Gastroesophageal sphincter (tissue), 4 donors: ENCODE measurements around the gene CSNK2A3. TPM values are rescaled to one million over a fixed set of nuclear protein-coding genes. Genes with fewer than 3 reads are reported as not detected.

Experiments
- ATAC-seq: fragments of 150-250 bp; one replicate; pipeline ENCODE4 v1.9.1; 2016; ENCODE audit warnings: mild to moderate bottlenecking, moderate library complexity
- H3K27ac ChIP-seq, 4 donors: fragments of 200-600 bp; sonication (generic) in 3 of 4; 1 replicate in 3 of 4; 2 replicates in 1 of 4; pipeline ENCODE4 v1.5.1; 2016 to 2019
- H3K27me3 ChIP-seq: fragments of 200-600 bp; sonication (generic); one replicate; pipeline ENCODE4 v1.5.1; 2019
- H3K36me3 ChIP-seq, 2 donors: fragments of 200-600 bp; sonication (generic); one replicate each; pipeline ENCODE4 v1.5.1; 2019; ENCODE audit warnings: control low read depth in 1 of 2
- H3K4me1 ChIP-seq, 3 donors: fragments of 200-600 bp; sonication (generic); 1 replicate in 2 of 3; 2 replicates in 1 of 3; pipeline ENCODE4 v1.5.1; 2016 to 2019; ENCODE audit warnings: control low read depth in 2 of 3
- H3K4me3 ChIP-seq, 2 donors: fragments of 200-600 bp; sonication (generic); one replicate each; pipeline ENCODE4 v1.5.1; 2019; ENCODE audit warnings: mild to moderate bottlenecking in 1 of 2, moderate library complexity in 1 of 2
- H3K9me3 ChIP-seq, 3 donors: fragments of 200-600 bp; sonication (generic); one replicate each; pipeline ENCODE4 v1.5.1; 2017 to 2019; ENCODE audit warnings: control low read depth in 2 of 3
- CTCF ChIP-seq, 4 experiments: fragments of 200-600 bp in 2 of 4; fragments of 450-650 bp in 2 of 4; sonication (generic) in 1 of 4; IDR thresholded peaks; one replicate each; pipeline ENCODE4 v1.5.1; 2017 to 2019; ENCODE audit warnings: antibody characterized with exemption in 4 of 4, mild to moderate bottlenecking in 2 of 4, moderate library complexity in 2 of 4
- EP300 ChIP-seq: sonication (generic); formaldehyde crosslinking; IDR thresholded peaks from one replicate; pipeline ENCODE4 v1.6.1; 2017; ENCODE audit warnings: antibody characterized with exemption, mild to moderate bottlenecking
- POLR2A ChIP-seq, 2 donors: fragments of 450-650 bp; IDR thresholded peaks; one replicate each; pipeline ENCODE4 v1.6.1; 2017; ENCODE audit warnings: antibody characterized with exemption in 2 of 2, mild to moderate bottlenecking in 2 of 2, moderate library complexity in 1 of 2
- POLR2AphosphoS5 ChIP-seq: sonication (generic); formaldehyde crosslinking; IDR thresholded peaks from one replicate; pipeline ENCODE4 v1.6.1; 2017; ENCODE audit warnings: antibody characterized with exemption
- WGBS, 2 donors: methylation state at CpG; one replicate each; pipeline ENCODE4 v1.1.5; 2018; ENCODE audit warnings: low coverage in 1 of 2; 5-methylcytosine and 5-hydroxymethylcytosine counted together
- total RNA-seq, 4 donors: library from RNA; depleted of rRNA; stranded (reverse); fragments of >200 nt; gene quantifications; one replicate each; pipeline ENCODE4 v1.1.0, GENCODE V29; 2016

The CSNK2A3 gene
- total RNA-seq, 4 donors from 2014 or later, result 0.59 to 2.2 (median 1.1) TPM

- no peak for ATAC-seq
- Histone ChIP-seq H3K27ac (no peak overlapping the region), H3K4me3 (no peak overlapping the region), H3K27me3 (no peaks in the 10 kb centered on the region), H3K36me3 (no peaks in the 10 kb centered on the region), H3K9me3 (no peaks in the 10 kb centered on the region), H3K4me1 (peaks cover 0 to 42% (median 16%) of the 10 kb centered on the region in 3 donors)
- WGBS, 2 donors, result 100% methylated on average over 1 of the region's 4 CpGs; no CpG with 5 or more reads in 1 of the 2 donors
- no peak for TF ChIP-seq POLR2A (IDR thresholded peaks at IDR 0.05)
Observed at GRCh38 chr11:11351042-11351586, 1.9 kb downstream of the CSNK2A3 start.

GRCh38 chr11:11349870-11350337, 3.1 kb downstream of the CSNK2A3 start:
- Histone ChIP-seq H3K27me3 (no peaks in the 10 kb centered on the region), H3K36me3 (no peaks in the 10 kb centered on the region), H3K4me1 (peaks cover 0 to 42% (median 16%) of the 10 kb centered on the region in 3 donors), H3K27ac (peak overlapping the region in 1 of 4 donors; percentile 21), H3K4me3 (no peak overlapping the region), H3K9me3 (no peaks in the 10 kb centered on the region)
- peak; percentile 59 for ATAC-seq
- 0 to 7% methylated on average over 1 of the region's 1 CpG for WGBS, 2 donors
- TF ChIP-seq POLR2AphosphoS5 (peak; percentile 37), POLR2A (IDR thresholded peaks at IDR 0.05) (no peak), CTCF (IDR thresholded peaks at IDR 0.05) (no peak)

GRCh38 chr11:11349106-11349825, 3.8 kb downstream of the CSNK2A3 start:
- no peak for ATAC-seq
- H3K27me3 ChIP-seq, result no peaks in the 10 kb centered on the region
- H3K4me3 ChIP-seq, result no peak overlapping the region
- 20 to 27% methylated on average over 3 to 12 of the region's 12 CpGs for WGBS, 2 donors
- H3K4me1 ChIP-seq, result peaks cover 0 to 42% (median 16%) of the 10 kb centered on the region in 3 donors
- H3K9me3 ChIP-seq, result no peaks in the 10 kb centered on the region
- H3K27ac ChIP-seq, result no peak overlapping the region
- TF ChIP-seq EP300 (no peak), POLR2A (IDR thresholded peaks at IDR 0.05) (no peak), CTCF (IDR thresholded peaks at IDR 0.05) (no peak), POLR2AphosphoS5 (no peak)
- no peaks in the 10 kb centered on the region for H3K36me3 ChIP-seq

GRCh38 chr11:11348303-11348702, 4.7 kb downstream of the CSNK2A3 start:
- no peaks in the 10 kb centered on the region for H3K9me3 ChIP-seq
- no peaks in the 10 kb centered on the region for H3K27me3 ChIP-seq
- H3K4me1 ChIP-seq, result peaks cover 0 to 42% (median 16%) of the 10 kb centered on the region in 3 donors
- H3K27ac ChIP-seq, result no peak overlapping the region
- TF ChIP-seq POLR2AphosphoS5, result no peak
- no peak overlapping the region for H3K4me3 ChIP-seq
- no peaks in the 10 kb centered on the region for H3K36me3 ChIP-seq
- ATAC-seq, result no peak
- WGBS, 2 donors, result 88 to 100% methylated on average over 1 to 5 of the region's 5 CpGs

GRCh38 chr11:11347592-11347991, 5.5 kb downstream of the CSNK2A3 start:
- H3K27ac ChIP-seq, result no peak overlapping the region
- peaks cover 0 to 42% (median 16%) of the 10 kb centered on the region in 3 donors for H3K4me1 ChIP-seq
- no peak overlapping the region for H3K4me3 ChIP-seq
- H3K9me3 ChIP-seq, result no peaks in the 10 kb centered on the region
- no peaks in the 10 kb centered on the region for H3K27me3 ChIP-seq
- TF ChIP-seq POLR2AphosphoS5, result no peak
- TF ChIP-seq POLR2A (IDR thresholded peaks at IDR 0.05), result no peak
- TF ChIP-seq CTCF (IDR thresholded peaks at IDR 0.05), result no peak
- TF ChIP-seq EP300, result no peak
- ATAC-seq, result no peak
- H3K36me3 ChIP-seq, result no peaks in the 10 kb centered on the region
- WGBS, 2 donors, result 21 to 52% methylated on average over 3 to 6 of the region's 7 CpGs

- TF ChIP-seq CTCF (IDR thresholded peaks at IDR 0.05), result no peak
- TF ChIP-seq EP300, result no peak
- no peak for TF ChIP-seq POLR2A (IDR thresholded peaks at IDR 0.05)
- TF ChIP-seq POLR2AphosphoS5, result no peak
- Histone ChIP-seq H3K27ac (no peak overlapping the region), H3K27me3 (no peaks in the 10 kb centered on the region), H3K4me3 (no peak overlapping the region), H3K4me1 (peaks cover 0 to 41% (median 16%) of the 10 kb centered on the region in 3 donors), H3K9me3 (no peaks in the 10 kb centered on the region), H3K36me3 (no peaks in the 10 kb centered on the region)
- no peak for ATAC-seq
- whole genome bisulfite sequencing, 2 donors, result 60 to 91% methylated on average over 4 of the region's 4 CpGs
Observed at GRCh38 chr11:11346303-11346702, 6.7 kb downstream of the CSNK2A3 start.
